NT2/D1 (cell line): ENCODE results near the gene PDE5A.

Source experiments
- SUZ12 ChIP-seq: IDR thresholded peaks from 2 replicates; pipeline ENCODE4 v1.6.1; 2011; ENCODE audit not compliant: insufficient read length, insufficient read depth; ENCODE audit errors: extremely low read depth
- YY1 ChIP-seq: IDR thresholded peaks from 2 replicates; pipeline ENCODE4 v1.6.1; 2011; ENCODE audit not compliant: insufficient read length, insufficient read depth

DNA sequence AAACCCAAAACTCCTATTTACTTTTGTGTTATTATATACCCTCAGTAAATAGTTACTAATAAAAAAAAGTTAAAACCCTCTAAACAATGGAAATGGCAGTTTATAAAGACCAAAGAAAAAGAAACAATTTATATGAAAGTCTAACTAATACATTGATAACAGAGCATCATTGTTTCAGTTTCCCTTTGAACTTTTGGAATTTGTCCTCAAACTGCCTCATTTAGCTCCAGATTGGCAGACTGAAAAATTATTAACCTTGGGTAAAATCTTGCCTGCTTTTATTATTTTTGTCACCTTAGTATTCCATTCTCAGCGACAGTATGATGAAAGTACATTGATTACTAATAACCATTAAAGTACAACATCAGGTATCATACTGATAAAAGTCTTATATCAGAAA lies 124.0 kb downstream of the PDE5A start:
- TF ChIP-seq SUZ12, result no peak
- TF ChIP-seq YY1, result no peak
